IgD-negative memory B cell (primary cell): ENCODE measurements around the gene ADAM22. TPM values are rescaled to one million over a fixed set of nuclear protein-coding genes. Genes with fewer than 3 reads are reported as not detected.

Source experiments
- H3K27ac Mint-ChIP-seq, 3 donors: one replicate each; pipeline ENCODE4 v1.8.0; 2020 to 2022; ENCODE audit warnings: mild to moderate bottlenecking in 3 of 3, mixed read lengths in 3 of 3, moderate library complexity in 1 of 3
- H3K27me3 Mint-ChIP-seq: one replicate; pipeline ENCODE4 v1.8.0; 2021; ENCODE audit warnings: mixed read lengths
- H3K36me3 Mint-ChIP-seq: one replicate; pipeline ENCODE4 v1.8.0; 2020; ENCODE audit warnings: mild to moderate bottlenecking, mixed read lengths
- H3K4me1 Mint-ChIP-seq, 3 donors: one replicate each; pipeline ENCODE4 v1.8.0; 2020 to 2022; ENCODE audit warnings: mixed read lengths in 3 of 3, mild to moderate bottlenecking in 1 of 3
- H3K4me3 Mint-ChIP-seq, 4 donors: one replicate each; pipeline ENCODE4 v1.8.0; 2020 to 2022; ENCODE audit warnings: mild to moderate bottlenecking in 4 of 4, mixed read lengths in 4 of 4, moderate library complexity in 3 of 4
- H3K9me3 Mint-ChIP-seq, 3 donors: one replicate each; pipeline ENCODE4 v1.8.0; 2020 to 2021; ENCODE audit warnings: mixed read lengths in 3 of 3, mild to moderate bottlenecking in 1 of 3
- polyA plus RNA-seq: library from polyadenylated mRNA; unstranded; fragments of 300-500 nt; fragmentation: Illumina TruSeq; gene quantifications from one replicate; pipeline ENCODE4 v1.2.3, GENCODE V29; 2021

ADAM22 gene
- polyA plus RNA-seq, 1 donor from 2014 or later, result 0.23 TPM

DNA sequence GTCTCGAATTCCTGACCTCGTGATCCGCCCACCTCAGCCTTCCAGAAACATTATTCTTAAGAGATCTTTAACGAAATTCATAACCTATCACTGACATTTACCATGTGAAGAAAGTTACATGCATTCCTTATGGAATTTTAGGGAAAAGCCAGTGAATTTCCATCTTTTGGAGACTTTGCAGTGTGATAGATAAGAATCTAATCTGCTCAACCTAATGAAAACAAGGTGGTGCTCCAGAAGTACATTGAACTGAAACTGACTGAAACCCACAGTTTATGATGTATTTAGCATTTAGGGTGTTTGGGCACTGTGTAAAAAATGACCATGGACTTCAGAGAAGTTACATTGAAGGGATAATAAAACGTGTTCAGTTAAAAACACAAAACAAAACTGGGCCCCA lies 242.1 kb downstream of the ADAM22 start:
- H3K4me3 Mint-ChIP-seq, result no peak overlapping the region
- no peaks in the 10 kb centered on the region for H3K9me3 Mint-ChIP-seq
- H3K27me3 Mint-ChIP-seq, result no peaks in the 10 kb centered on the region
- no peaks in the 10 kb centered on the region for H3K4me1 Mint-ChIP-seq
- H3K36me3 Mint-ChIP-seq, result no peaks in the 10 kb centered on the region
- H3K27ac Mint-ChIP-seq, result no peak overlapping the region

DNA sequence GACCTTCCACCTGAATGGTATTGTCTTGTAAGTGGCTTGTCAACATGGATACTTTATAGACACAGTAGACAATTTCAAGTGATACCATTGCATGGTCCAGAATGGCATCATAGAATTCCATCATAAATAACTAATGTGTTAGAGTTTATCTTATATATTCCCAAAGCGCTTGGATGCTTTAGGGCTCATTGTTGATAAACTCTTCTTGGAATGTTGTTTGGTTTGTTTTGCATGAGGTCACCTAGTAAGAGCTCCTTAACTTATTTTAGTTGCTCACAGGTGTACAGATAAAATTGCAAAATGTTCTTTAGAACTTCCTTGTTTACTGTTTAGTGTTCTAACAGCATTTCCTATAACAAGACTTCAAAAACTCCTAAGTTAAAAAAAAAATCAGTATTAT lies 249.0 kb downstream of the ADAM22 start:
- H3K9me3 Mint-ChIP-seq, result no peaks in the 10 kb centered on the region

DNA sequence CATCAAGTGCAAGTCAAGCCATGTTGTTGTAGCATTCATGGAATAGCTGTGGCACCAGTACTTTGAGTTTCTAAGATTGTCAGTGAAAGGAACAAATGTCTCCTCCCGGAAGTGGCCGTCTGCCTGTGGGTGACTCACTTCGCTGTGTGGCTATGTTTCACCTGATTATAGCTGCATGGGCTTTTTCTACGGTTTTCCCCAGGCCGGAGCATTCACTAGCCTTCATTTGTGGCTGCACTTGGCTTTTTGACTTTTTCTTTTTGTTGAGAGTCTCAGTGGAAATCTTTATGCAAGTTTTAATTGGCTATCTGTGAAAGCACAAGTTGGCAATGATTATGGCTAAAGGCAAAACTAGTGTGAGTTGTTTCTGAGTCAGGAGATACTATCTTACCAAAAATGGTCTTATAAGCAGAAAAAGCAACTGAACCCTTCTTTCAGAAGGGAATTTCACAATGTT lies 250.8 kb downstream of the ADAM22 start:
- Mint-ChIP-seq H3K4me3 (no peak overlapping the region), H3K36me3 (peaks cover 1% of the 10 kb centered on the region), H3K9me3 (no peaks in the 10 kb centered on the region), H3K27ac (no peak overlapping the region), H3K4me1 (peaks cover 0 to 3% (median 0%) of the 10 kb centered on the region in 3 donors), H3K27me3 (no peaks in the 10 kb centered on the region)

More for the DNA sequence above, 249.0 kb downstream of the ADAM22 start:
- Mint-ChIP-seq H3K27ac (no peak overlapping the region), H3K4me1 (peaks cover 0 to 3% (median 0%) of the 10 kb centered on the region in 3 donors), H3K4me3 (no peak overlapping the region), H3K27me3 (no peaks in the 10 kb centered on the region), H3K36me3 (peaks cover 1% of the 10 kb centered on the region)

DNA sequence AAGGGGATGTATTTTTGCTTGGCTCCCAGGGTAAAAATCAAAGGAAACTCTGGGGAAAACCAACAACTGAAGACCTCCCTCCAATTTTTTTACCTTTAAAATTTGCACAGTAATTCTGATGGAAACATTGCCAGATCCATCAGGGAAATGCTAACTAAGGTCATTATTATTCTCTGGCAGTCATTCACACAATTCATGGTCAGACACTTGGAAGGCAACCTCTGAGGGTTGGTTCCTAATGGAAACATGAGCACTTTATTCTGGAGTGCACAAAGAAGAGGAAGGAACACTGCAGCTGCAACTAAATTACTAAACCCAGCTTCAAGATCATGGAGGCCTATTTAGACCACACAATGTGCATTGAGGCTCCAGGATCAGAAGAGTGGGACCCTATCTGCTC lies 251.6 kb downstream of the ADAM22 start:
- Mint-ChIP-seq H3K27ac (peak overlapping the region in 1 of 3 donors; percentile 64), H3K4me1 (peaks cover 0 to 3% (median 0%) of the 10 kb centered on the region in 3 donors), H3K27me3 (no peaks in the 10 kb centered on the region), H3K4me3 (no peak overlapping the region), H3K36me3 (peaks cover 1% of the 10 kb centered on the region), H3K9me3 (no peaks in the 10 kb centered on the region)

DNA sequence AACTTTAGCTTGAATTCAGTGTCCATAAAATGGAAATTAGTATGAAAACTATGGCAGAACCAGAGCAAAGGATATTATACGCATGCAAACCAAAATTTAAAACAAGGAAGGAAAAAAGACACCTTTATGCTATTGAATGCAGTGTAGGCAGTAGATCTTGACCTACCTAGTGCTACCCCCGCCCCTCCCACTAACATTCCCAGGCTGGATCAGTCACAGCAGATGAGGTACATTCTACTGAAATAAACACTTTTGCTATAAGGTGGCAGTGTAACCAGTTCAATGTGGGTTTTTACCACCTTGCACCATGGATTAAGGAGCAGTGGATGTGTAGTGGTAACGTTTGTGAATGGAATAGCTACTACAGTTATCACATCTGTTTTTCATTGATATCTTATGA lies 257.9 kb downstream of the ADAM22 start:
- peaks cover 3% of the 10 kb centered on the region for H3K36me3 Mint-ChIP-seq
- H3K27ac Mint-ChIP-seq, result no peak overlapping the region
- H3K9me3 Mint-ChIP-seq, result no peaks in the 10 kb centered on the region
- no peaks in the 10 kb centered on the region for H3K27me3 Mint-ChIP-seq
- H3K4me1 Mint-ChIP-seq, result no peaks in the 10 kb centered on the region
- H3K4me3 Mint-ChIP-seq, result no peak overlapping the region

DNA sequence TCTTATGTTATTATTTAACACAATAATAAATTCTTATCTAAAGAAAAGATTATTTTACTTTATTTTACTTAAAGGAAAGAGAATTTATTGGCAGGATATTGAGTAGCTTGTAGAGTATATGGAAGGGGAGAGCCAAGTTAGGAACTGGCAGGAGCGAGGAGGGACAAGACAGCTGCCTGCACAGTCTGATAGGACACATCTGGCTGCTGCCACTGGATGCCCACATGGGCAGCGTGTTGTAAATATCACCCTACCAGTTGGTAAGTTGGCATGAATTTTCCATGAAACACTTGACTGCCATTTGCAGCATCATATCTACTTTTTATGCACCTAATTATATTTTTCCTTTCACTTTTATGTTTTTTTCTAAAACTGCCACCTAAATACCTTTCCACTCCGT lies 266.2 kb downstream of the ADAM22 start:
- Mint-ChIP-seq H3K27ac (no peak overlapping the region), H3K36me3 (peaks cover 10% of the 10 kb centered on the region), H3K9me3 (no peaks in the 10 kb centered on the region), H3K4me3 (no peak overlapping the region), H3K4me1 (no peaks in the 10 kb centered on the region), H3K27me3 (no peaks in the 10 kb centered on the region)

DNA sequence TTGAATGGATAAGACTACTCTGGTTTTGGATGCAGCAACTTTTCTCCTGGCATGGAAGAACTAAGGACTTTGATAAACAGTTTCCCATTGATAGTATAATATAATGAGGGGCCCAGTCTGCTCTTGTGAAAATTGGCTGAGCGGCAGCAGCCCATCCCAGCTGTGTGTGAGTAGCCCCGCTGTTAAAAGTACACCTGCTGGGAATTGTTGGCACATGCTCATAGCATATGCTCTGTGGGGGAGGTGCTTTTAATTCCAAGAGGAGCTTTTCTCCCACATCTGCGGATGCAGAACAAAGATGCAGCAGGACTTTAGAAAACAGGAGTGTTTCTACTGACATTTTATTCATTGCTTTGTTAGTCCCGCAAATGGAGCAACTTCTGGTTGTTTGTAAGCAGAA lies 266.7 kb downstream of the ADAM22 start:
- no peak overlapping the region for H3K27ac Mint-ChIP-seq
- H3K36me3 Mint-ChIP-seq, result peaks cover 10% of the 10 kb centered on the region
- H3K4me1 Mint-ChIP-seq, result no peaks in the 10 kb centered on the region
- H3K27me3 Mint-ChIP-seq, result no peaks in the 10 kb centered on the region
- H3K4me3 Mint-ChIP-seq, result no peak overlapping the region
- H3K9me3 Mint-ChIP-seq, result no peaks in the 10 kb centered on the region

DNA sequence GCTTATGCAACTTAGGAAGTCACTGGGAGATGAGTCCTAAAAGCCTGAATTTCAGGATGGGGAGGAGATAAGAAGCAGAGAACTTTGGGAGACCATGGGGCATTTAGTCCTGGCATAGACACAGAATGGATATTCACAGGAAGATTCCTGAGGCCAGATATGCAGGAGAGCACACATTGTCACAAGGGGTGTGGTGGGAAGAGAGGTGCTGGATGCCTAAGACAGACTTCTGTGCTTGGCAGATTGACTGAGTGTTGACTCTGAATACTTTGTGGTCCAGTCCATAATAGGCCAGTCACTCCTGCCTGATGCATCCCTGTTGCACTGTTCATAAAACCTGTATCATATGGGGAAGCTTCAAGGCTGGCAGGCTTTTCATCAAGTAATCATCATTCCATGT lies 267.3 kb downstream of the ADAM22 start:
- no peak overlapping the region for H3K27ac Mint-ChIP-seq
- H3K4me1 Mint-ChIP-seq, result no peaks in the 10 kb centered on the region
- H3K9me3 Mint-ChIP-seq, result no peaks in the 10 kb centered on the region
- H3K4me3 Mint-ChIP-seq, result no peak overlapping the region
- peaks cover 10% of the 10 kb centered on the region for H3K36me3 Mint-ChIP-seq
- H3K27me3 Mint-ChIP-seq, result no peaks in the 10 kb centered on the region

DNA sequence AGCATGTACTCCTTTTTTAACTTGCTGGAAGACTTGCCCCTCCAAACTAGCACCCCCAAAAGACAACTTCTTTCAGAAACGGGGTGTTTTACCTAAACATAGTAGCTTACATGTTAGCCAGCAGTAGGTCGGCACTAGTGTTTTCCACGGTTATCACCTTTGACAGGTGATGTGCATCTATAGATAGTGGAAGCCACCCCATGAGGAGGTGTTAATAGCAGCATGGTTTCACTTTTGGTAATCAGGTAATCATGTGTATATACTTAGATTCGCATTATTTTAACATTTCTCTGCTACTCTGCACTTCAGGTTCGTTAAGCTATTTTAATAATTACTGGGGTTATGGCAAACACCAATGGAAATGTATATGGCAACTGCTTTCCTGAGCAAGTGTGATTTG lies 268.2 kb downstream of the ADAM22 start:
- peak overlapping the region in 1 of 3 donors; percentile 34 for H3K27ac Mint-ChIP-seq
- no peaks in the 10 kb centered on the region for H3K27me3 Mint-ChIP-seq
- H3K9me3 Mint-ChIP-seq, result no peaks in the 10 kb centered on the region
- H3K36me3 Mint-ChIP-seq, result peaks cover 7% of the 10 kb centered on the region
- H3K4me3 Mint-ChIP-seq, result no peak overlapping the region
- no peaks in the 10 kb centered on the region for H3K4me1 Mint-ChIP-seq

DNA sequence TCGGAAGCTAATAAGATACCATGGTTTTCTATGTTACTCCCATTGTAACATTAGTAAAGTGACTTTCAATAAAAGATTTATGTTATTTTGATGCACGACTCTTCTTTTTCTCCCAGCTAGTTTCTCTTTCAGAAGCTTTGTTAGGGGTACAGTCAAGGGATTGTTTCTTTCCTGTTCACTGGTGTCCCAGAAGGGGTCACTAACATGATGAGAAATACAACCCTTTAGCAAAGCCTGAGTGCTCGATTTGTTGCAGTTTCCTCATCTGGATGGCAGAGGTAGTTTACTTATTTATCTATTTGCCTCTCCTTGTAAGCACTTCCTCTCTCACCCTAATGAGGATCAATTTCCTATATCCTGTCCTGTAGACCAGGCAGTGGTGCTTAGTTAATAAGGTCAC lies 268.7 kb downstream of the ADAM22 start:
- no peaks in the 10 kb centered on the region for H3K4me1 Mint-ChIP-seq
- H3K4me3 Mint-ChIP-seq, result no peak overlapping the region
- H3K9me3 Mint-ChIP-seq, result no peaks in the 10 kb centered on the region
- no peak overlapping the region for H3K27ac Mint-ChIP-seq
- peaks cover 6% of the 10 kb centered on the region for H3K36me3 Mint-ChIP-seq
- no peaks in the 10 kb centered on the region for H3K27me3 Mint-ChIP-seq

DNA sequence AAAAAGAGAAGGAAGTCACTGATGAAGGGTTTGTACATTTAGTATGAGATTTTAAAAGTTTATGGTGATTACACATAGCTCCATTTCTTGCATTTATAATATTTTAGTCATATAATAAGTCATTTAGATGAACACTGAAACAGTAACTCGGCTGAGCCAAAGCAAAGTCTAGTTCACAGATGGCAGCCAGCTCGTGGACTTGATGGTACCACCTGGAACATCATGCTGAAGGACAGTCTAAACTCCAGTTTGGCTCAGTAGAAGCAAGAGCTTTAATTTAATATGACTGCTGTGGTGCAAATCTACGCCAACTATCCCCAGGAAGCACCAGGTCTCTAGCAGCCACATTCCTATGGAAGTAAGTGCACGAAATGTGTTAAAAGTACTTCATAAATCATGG lies 269.4 kb downstream of the ADAM22 start:
- Mint-ChIP-seq H3K4me1 (no peaks in the 10 kb centered on the region), H3K27ac (no peak overlapping the region), H3K27me3 (no peaks in the 10 kb centered on the region), H3K4me3 (no peak overlapping the region), H3K9me3 (no peaks in the 10 kb centered on the region), H3K36me3 (peaks cover 6% of the 10 kb centered on the region)

DNA sequence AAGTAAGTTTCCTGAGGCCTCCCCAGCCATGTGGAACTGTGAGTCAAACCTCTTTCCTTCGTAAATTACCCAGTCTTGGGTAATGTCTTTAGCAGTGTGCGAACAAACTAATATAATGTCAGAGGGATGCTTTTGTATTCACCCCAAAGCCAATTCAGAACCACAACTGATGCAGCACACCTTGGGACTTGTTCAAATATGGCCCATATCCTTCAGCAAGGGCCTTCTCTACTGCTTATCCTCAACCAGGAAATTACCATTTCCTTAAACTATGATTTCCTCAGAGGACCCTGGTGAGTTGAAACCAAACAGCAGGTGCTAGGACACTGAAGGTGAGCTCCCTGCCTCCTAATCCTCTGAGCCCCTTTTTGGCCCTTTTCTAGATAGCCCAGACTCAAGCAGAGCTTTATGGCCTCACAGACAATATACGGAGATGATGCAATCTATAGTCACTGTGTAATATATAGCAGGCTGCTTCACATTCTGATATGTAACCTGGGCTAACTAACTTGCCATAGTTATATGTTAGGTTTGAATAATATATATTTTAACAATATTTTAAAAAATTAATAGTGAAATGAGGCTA lies 270.6 kb downstream of the ADAM22 start:
- Mint-ChIP-seq H3K27ac (no peak overlapping the region), H3K36me3 (peaks cover 4% of the 10 kb centered on the region), H3K27me3 (no peaks in the 10 kb centered on the region), H3K4me3 (no peak overlapping the region), H3K4me1 (no peaks in the 10 kb centered on the region), H3K9me3 (no peaks in the 10 kb centered on the region)

DNA sequence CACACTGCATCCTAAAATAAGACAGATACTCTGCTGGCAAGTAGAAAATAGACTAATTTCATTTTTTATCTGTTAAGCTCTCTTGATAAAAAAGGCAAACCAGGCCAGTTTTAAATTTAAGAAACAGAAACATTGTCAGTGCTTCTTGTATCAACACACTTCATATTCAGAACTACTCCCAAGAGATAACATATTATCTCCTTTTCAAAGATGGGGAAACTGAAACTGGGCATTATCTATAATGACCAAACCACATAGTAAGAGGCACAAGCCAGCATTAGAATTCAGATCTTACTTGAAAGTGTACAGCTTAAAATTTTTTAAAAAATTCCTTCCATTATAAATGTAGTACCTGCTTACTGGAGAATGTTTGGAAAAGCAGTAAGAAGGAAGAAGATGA lies 271.1 kb downstream of the ADAM22 start:
- H3K27ac Mint-ChIP-seq, result no peak overlapping the region
- H3K9me3 Mint-ChIP-seq, result no peaks in the 10 kb centered on the region
- peaks cover 4% of the 10 kb centered on the region for H3K36me3 Mint-ChIP-seq
- H3K27me3 Mint-ChIP-seq, result no peaks in the 10 kb centered on the region
- H3K4me1 Mint-ChIP-seq, result no peaks in the 10 kb centered on the region
- H3K4me3 Mint-ChIP-seq, result no peak overlapping the region

DNA sequence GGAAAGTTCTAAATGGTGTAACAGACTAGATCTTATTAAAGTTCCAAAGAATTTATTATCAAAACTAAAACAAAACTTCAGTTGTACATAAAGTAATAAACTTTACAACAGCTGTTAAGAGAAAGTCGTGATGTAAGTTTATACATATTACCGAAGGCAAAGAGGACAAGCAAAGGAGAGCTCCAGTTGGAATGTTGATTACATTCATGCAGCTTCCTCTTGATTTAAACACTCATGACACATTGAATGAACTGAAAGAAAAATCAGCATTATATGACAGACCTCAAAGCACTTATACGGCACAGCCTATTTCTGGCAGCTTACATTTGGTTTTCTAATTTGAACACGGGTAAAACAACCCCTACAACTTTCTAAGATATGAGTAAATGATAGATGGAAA lies 272.2 kb downstream of the ADAM22 start:
- H3K4me1 Mint-ChIP-seq, result no peaks in the 10 kb centered on the region
- no peaks in the 10 kb centered on the region for H3K27me3 Mint-ChIP-seq
- peaks cover 4% of the 10 kb centered on the region for H3K36me3 Mint-ChIP-seq
- H3K27ac Mint-ChIP-seq, result no peak overlapping the region
- H3K9me3 Mint-ChIP-seq, result no peaks in the 10 kb centered on the region
- no peak overlapping the region for H3K4me3 Mint-ChIP-seq

DNA sequence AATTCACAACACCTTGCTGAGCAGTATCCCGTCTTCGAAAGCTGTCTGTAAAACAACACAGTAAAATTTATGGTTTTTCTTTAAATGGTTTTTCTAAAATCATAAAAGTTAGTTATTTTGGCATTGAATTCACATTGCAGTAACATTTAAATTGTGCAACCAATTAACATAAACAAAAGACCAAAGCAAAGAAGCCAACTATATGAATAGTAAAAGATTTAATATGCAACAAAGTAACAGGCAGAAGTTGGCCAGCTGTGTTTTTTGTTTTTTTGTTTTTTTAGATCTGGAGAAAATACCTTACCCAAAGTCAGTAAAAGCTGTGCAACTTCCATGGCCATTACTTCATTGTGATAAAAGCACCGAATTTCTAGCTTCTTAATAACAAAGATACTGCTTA lies 274.5 kb downstream of the ADAM22 start:
- no peak overlapping the region for H3K4me3 Mint-ChIP-seq
- H3K27ac Mint-ChIP-seq, result no peak overlapping the region
- no peaks in the 10 kb centered on the region for H3K27me3 Mint-ChIP-seq
- no peaks in the 10 kb centered on the region for H3K9me3 Mint-ChIP-seq
- H3K4me1 Mint-ChIP-seq, result peaks cover 0 to 4% (median 0%) of the 10 kb centered on the region in 3 donors
- H3K36me3 Mint-ChIP-seq, result peaks cover 4% of the 10 kb centered on the region

DNA sequence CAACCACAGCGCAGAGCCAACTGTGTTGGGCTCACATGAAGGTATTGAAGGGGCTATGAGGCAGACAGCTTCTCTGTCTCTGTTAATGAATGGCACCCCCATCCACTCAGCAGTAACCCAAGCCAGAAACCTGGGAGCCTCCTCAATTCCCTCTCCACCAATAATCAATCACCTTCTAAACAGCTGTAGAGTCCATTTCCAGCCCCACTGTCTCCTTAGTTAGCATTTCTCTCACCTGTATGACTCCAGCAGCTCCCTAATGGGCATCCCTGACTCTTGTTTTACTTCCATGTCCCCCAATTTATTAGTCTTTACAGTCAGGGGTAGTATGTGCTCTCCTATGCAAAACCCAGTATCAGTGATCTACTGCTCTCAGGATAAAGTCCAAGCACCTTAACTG lies 278.9 kb downstream of the ADAM22 start:
- Mint-ChIP-seq H3K27ac (peak overlapping the region in 1 of 3 donors; percentile 67), H3K9me3 (no peaks in the 10 kb centered on the region), H3K36me3 (peaks cover 2% of the 10 kb centered on the region), H3K27me3 (no peaks in the 10 kb centered on the region), H3K4me3 (no peak overlapping the region), H3K4me1 (peaks cover 5 to 8% (median 6%) of the 10 kb centered on the region in 3 donors)
